GM10266 (cell line): Measurements from ENCODE around the gene LRIG1.

Experiments
- DNase-seq: peaks from one replicate; pipeline ENCODE4 v3.0.0; 2012; ENCODE audit errors: extremely low spot score
- TF ChIP-seq, protein P1 (sequence below): IDR thresholded peaks from 2 replicates; pipeline ENCODE4 v1.5.1; 2012; ENCODE audit warnings: mild to moderate bottlenecking, low read depth; ENCODE audit not compliant: control insufficient read depth, insufficient read depth; ENCODE audit errors: missing control alignments

Gene LRIG1

DNA sequence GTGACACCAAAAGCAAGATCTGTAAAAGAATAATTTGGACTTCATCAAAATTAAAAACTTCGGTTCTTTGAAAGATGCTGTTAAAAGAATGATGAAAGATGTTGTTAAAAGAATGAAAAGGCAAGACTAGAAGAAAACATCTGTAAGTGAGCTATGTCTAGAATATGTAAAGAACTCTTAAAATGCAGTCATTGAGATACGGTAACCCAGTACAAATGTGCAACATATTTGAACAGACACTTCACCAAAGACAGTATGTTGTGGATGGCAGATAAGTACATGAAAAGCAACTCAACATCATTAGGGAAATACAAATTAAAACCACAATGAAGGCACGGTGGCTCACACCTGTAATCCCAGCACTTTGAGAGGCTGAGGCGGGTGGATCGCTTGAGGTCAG is 139.5 kb downstream of the LRIG1 start:
- TF ChIP-seq, protein P1, sequence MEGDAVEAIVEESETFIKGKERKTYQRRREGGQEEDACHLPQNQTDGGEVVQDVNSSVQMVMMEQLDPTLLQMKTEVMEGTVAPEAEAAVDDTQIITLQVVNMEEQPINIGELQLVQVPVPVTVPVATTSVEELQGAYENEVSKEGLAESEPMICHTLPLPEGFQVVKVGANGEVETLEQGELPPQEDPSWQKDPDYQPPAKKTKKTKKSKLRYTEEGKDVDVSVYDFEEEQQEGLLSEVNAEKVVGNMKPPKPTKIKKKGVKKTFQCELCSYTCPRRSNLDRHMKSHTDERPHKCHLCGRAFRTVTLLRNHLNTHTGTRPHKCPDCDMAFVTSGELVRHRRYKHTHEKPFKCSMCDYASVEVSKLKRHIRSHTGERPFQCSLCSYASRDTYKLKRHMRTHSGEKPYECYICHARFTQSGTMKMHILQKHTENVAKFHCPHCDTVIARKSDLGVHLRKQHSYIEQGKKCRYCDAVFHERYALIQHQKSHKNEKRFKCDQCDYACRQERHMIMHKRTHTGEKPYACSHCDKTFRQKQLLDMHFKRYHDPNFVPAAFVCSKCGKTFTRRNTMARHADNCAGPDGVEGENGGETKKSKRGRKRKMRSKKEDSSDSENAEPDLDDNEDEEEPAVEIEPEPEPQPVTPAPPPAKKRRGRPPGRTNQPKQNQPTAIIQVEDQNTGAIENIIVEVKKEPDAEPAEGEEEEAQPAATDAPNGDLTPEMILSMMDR, result no peak

DNA sequence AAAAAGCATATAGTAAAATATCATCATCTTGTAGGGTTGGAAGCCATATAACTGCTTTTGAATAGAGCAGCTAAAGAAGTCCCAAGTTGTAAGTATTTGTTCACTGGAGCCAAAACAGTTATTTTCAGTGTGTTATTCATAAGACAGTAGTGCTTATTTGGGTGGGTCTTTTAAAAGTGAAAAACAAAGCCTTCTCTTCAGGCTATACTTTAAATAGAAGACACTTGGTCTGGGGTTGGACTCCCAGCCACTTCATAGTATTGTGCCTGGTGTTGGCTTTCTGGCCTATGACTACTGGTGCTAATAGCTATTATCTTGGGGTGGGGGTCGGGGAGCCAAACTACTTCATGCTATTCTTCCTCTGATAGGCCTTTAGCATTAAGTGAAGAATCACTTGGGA is 144.8 kb downstream of the LRIG1 start:
- DNase-seq, result no peak
- TF ChIP-seq, protein P1, result no peak

More for the DNA sequence above, 139.5 kb downstream of the LRIG1 start:
- no peak for DNase-seq

GRCh38 chr3:66355394-66355793 is 145.4 kb downstream of the LRIG1 start:
- TF ChIP-seq, protein P1, result no peak
- DNase-seq, result peak; percentile 27

- TF ChIP-seq, protein P1, result no peak
- DNase-seq, result no peak
Measured at GRCh38 chr3:66354001-66354400, 146.8 kb downstream of the LRIG1 start.

- no peak for DNase-seq
- TF ChIP-seq, protein P1, result no peak
Measured at GRCh38 chr3:66353530-66353929, 147.3 kb downstream of the LRIG1 start.

DNA sequence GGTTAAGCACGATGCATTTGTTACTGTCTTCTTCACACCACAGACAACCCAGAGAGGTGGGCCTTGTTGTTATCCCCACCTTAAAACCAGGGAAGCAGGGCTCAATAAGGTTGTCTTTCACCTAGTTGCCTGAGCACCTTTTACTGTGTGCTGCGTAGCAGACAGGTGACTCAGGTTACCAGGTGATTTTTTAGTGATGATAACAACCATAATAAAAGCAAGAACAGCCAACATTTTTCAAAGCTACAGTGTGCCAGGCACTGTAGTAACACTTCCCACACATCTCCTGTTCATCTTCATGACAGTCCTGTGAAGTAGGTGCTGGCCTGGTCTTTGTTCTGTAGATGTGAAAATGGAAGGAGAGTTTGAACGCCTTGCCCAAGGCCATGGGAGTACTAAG is 147.8 kb downstream of the LRIG1 start:
- no peak for DNase-seq
- TF ChIP-seq, protein P1, result no peak

DNA sequence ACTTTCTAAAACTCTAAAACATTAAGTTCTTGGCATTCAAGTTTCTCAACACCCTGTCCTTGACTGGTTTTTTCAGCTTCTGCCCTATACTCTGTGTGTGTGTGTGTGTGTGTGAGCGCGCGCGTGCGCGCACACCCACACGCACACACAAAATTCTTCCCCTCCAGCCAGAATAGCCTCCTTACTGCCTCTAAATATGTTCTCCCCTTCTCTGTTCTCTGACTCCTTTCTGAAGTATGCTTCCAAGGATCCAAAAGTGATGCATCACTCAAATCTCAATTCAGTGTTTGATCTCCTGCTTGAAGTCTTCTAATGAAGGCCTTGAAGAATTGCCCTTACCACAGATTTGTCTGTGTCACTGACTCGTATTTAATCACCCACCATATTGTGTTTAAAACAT is 150.2 kb downstream of the LRIG1 start:
- no peak for DNase-seq
- TF ChIP-seq, protein P1, result no peak

DNA sequence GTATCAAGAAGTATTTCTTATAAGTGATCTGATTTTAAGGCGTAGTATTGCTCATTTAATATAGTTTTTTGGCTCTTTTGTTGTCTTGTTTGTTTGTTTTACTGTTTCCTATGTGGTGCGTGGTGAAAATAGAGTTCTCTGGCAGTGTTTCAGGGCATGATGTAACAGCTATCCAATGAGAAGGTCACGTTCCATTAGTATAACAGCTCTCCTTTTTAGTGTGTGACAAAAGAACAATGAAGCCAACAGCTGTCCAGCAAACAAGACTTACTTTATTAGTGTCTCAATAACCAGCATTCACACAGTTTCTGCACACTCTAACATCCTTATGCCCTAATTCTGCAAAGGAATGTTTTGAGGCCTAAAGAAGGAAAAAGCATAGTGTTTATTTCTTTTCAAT is 152.1 kb downstream of the LRIG1 start:
- no peak for DNase-seq
- TF ChIP-seq, protein P1, result no peak
